Measurements from ENCODE around the gene DDC. TPM values are rescaled to one million over a fixed set of nuclear protein-coding genes. Genes with fewer than 3 reads are reported as not detected.

The DDC gene
- total RNA-seq, 2 donors from 2014 or later = 85.4 to 90.2 TPM

DNA sequence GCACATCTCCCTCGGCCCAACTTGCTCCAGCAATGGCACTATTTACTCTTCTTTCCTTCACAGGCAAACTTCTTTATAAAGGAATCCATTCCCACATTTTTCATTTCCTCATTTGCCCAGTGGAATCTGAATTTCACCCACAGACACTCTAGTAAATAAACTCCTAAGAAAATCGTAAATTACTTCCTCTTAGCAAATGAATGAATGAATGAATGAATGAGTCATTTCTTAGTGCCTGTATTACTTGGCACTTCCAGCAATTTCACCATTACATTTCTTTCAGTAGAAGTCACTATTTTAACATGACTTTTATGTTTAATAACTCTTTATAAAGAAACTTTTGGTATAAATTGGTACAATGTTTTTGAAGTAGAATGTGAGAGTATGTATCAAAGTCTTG, 55.7 kb downstream of the DDC start:
- H3K4me3 ChIP-seq = no peak overlapping the region
- intact Hi-C loops (cut with DNase I) = no loop called here
- H3K4me1 ChIP-seq = no peaks in the 10 kb centered on the region
- no peak for TF ChIP-seq CTCF (IDR thresholded peaks at IDR 0.05)
- H3K9ac ChIP-seq (ENCODE audit: low read depth in 2 of 2, low read length in 2 of 2) = no peak overlapping the region
- H3K9me3 ChIP-seq = no peaks in the 10 kb centered on the region
- no peaks in the 10 kb centered on the region for H3K27me3 ChIP-seq
- no peaks in the 10 kb centered on the region for H3K36me3 ChIP-seq
- DNase-seq = no peak
- H3K27ac ChIP-seq = no peak overlapping the region

GRCh38 chr7:50508471-50508943, 56.7 kb downstream of the DDC start:
- no peak for TF ChIP-seq CTCF (IDR thresholded peaks at IDR 0.05)
- H3K9ac ChIP-seq (ENCODE audit: low read depth in 2 of 2, low read length in 2 of 2) = no peak overlapping the region
- H3K4me3 ChIP-seq = no peak overlapping the region
- H3K36me3 ChIP-seq = no peaks in the 10 kb centered on the region
- no peaks in the 10 kb centered on the region for H3K9me3 ChIP-seq
- no peak for DNase-seq
- no peaks in the 10 kb centered on the region for H3K4me1 ChIP-seq
- intact Hi-C loops (cut with DNase I) = no loop called here
- no peaks in the 10 kb centered on the region for H3K27me3 ChIP-seq
- no peak overlapping the region for H3K27ac ChIP-seq

- intact Hi-C loops (cut with DNase I) = no loop called here
- Histone ChIP-seq H3K9ac (ENCODE audit: low read depth in 2 of 2, low read length in 2 of 2) (no peak overlapping the region), H3K9me3 (no peaks in the 10 kb centered on the region), H3K27me3 (no peaks in the 10 kb centered on the region), H3K4me1 (no peaks in the 10 kb centered on the region), H3K27ac (no peak overlapping the region), H3K36me3 (no peaks in the 10 kb centered on the region), H3K4me3 (no peak overlapping the region)
- DNase-seq = no peak
- TF ChIP-seq CTCF (IDR thresholded peaks at IDR 0.05) = no peak
Observed at GRCh38 chr7:50507898-50508470, 57.2 kb downstream of the DDC start.

DNA sequence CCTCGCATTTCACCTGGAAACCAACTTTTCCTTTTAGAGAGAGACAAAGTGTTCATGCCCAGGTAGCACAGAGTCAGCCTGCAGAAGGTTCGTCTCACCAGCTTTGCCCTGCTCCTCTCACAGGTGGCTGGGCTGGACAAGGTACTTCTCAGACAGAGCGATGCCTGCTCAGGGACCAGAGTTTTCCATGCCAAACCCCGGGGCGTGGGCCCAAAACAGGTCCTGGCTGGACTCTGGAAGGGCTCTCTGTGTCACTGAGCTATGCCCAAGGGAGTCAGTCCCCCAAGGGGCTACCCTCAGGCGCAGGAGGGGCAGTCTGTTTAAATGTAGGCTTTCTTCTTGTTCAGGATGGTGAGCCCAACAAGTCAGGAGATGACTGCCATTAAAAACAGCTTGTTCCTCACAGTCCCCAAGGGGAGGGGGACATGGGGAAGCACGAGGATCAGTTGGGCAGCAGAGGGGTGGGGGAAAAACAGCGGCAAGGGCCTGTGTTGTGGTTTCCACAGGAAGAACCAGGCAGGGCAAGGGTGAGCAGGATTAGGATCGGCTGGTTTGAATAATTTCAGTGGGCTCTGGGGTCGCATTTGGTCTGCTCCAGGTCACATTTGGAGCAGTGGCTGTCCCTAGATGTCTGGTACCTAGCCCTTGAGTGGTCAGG, 59.5 kb downstream of the DDC start:
- no peak overlapping the region for H3K4me3 ChIP-seq
- H3K9ac ChIP-seq (ENCODE audit: low read depth in 2 of 2, low read length in 2 of 2) = no peak overlapping the region
- intact Hi-C loops (cut with DNase I) = no loop called here
- no peaks in the 10 kb centered on the region for H3K9me3 ChIP-seq
- no peak for TF ChIP-seq CTCF (IDR thresholded peaks at IDR 0.05)
- no peaks in the 10 kb centered on the region for H3K36me3 ChIP-seq
- H3K27me3 ChIP-seq = no peaks in the 10 kb centered on the region
- H3K27ac ChIP-seq = no peak overlapping the region
- no peak for DNase-seq
- no peaks in the 10 kb centered on the region for H3K4me1 ChIP-seq

GRCh38 chr7:50504646-50505546, 60.3 kb downstream of the DDC start:
- Histone ChIP-seq H3K27me3 (no peaks in the 10 kb centered on the region), H3K4me3 (no peak overlapping the region), H3K9ac (ENCODE audit: low read depth in 2 of 2, low read length in 2 of 2) (no peak overlapping the region), H3K36me3 (no peaks in the 10 kb centered on the region), H3K9me3 (no peaks in the 10 kb centered on the region), H3K4me1 (no peaks in the 10 kb centered on the region), H3K27ac (no peak overlapping the region)
- DNase-seq = no peak
- no peak for TF ChIP-seq CTCF (IDR thresholded peaks at IDR 0.05)
- intact Hi-C loops (cut with DNase I) = no loop called here

All from colonic mucosa (tissue), 4 donors.